NCI-H1092 treated with DMSO at 0.1 percent for 48 hours (cell line): Measurements from ENCODE around the gene CCDC70.

Source experiments
- DNase-seq: peaks from one replicate; lab custom pipeline; 2025; lab: John Stamatoyannopoulos, UW

CCDC70 gene

DNA sequence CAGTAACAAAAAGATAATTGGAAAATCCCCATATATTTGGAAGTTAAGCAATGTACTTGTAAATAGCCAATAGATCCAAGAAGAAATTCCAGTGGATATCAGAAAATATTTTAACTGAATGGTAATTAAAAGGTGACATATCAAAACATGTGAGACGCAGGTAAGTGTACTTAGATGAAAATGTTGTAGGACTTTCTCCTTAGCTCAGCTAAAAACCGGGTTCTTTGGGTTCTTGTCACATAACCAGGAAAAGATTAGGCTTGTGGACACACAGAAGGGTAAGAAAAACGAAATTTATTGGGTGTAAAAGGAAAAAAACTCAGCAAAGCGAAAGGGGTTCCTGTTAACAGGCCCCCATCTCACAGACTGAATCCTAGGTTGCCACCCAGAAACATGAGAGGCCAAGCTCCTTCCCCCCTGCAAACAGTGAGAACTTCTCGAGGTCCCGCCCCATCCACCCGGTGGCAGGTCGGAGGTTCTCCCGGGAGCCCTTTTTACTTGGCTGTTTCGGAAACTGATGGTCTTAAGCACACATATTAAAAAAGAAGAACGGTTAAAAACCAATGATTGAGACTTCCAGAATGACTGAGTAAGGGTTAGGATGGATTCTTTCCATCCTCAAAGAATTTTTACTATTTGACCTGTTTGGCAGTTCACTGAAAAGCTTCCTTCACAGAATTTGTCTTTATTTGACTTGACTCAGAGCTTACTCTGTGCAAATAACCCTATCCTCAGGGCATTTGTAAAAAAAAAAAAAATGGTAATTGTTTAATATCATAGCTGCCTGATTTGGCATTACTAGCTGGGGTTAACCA lies 3.1 kb upstream of the CCDC70 start:
- no peak for DNase-seq

DNA sequence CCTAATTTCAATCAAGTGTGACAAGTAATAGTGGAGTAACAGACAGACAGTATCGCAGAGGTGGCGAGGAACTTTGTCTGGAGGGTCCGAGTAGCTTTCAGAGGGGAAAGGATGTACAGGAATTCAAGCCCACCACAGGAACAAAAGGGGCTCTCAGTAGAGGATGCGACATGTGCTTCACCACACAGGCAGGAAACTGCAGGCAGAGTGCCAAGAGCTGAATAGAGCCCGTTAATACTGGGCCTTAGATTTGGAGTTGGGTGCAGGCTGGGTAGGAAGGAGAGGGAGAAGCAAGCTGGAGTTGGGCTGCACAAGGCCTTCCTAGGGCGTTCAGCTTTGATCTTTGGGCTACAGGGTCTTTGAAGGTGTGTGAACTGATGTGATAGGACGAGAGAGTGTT lies 1.2 kb downstream of the CCDC70 start:
- DNase-seq, result no peak

DNA sequence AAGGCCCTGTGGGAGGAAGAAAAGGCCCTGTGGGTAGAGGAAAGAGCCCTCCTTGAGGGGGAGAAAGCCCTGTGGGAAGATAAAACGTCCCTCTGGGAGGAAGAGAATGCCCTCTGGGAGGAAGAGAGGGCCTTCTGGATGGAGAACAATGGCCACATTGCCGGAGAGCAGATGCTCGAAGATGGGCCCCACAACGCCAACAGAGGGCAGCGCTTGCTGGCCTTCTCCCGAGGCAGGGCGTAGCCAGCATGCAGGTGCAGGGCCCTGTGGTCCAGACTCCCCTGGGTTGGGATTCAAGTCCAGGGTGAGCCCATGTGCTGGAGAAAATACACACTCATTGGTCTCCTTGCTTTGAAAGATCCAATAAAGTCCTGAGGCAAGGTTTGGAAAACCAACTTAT lies 4.1 kb downstream of the CCDC70 start:
- no peak for DNase-seq

DNA sequence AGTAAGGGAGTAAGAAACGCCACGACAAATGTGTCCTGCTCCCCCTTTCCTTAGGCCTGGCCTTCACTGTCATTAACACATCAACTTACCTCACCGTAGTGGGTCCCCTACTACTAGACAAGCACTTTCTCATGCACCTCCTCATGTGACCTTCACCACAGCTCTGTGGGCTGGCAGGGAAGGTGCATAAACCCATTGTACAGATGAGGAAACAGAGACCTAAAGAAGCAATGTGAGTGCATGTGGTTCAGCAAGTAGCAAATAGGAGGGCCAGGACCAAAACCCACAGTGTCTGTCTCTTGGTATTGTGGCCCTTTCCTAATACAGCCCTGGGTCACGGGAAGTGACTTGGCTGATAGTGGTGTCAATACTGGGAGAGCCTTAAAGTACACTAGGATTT lies 5.3 kb downstream of the CCDC70 start:
- DNase-seq, result no peak

DNA sequence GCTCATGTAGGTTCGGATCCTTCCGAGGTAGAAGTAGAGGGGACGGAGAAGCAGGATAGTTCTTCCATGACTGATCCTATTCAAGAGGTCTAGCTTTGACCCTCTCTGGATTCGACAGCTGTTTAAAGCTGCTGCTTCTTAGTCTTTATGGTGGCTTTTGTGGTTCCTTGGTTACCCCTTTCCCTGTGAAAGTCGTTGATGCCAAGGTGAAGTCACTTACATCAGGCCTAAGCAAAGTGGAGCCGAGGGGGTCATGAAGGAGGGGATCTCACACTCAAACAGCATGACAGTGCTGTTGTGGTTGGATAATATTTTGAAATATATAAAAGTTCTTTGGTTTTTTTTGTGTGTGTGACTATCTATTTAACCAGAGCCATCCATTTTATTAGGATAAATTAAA lies 8.1 kb downstream of the CCDC70 start:
- DNase-seq, result no peak

DNA sequence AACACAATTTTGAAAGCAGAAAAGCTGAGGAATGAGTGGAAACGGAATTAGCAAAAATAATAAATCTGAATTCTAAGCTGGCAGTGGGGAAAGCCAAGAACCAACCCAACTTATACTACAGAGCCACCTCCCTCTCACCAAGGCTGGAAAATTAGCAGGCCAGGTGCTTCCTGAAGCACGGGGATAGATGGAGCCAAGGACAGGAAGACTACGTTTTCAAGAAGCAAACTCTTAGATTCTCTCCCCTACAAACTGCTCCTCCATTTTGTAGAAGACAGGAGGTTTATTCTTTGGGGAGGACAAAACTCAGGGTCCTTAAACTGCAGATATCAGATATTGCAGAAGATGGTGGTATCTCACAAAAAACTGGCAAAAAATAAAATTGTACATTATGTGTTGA lies 8.8 kb downstream of the CCDC70 start:
- no peak for DNase-seq

DNA sequence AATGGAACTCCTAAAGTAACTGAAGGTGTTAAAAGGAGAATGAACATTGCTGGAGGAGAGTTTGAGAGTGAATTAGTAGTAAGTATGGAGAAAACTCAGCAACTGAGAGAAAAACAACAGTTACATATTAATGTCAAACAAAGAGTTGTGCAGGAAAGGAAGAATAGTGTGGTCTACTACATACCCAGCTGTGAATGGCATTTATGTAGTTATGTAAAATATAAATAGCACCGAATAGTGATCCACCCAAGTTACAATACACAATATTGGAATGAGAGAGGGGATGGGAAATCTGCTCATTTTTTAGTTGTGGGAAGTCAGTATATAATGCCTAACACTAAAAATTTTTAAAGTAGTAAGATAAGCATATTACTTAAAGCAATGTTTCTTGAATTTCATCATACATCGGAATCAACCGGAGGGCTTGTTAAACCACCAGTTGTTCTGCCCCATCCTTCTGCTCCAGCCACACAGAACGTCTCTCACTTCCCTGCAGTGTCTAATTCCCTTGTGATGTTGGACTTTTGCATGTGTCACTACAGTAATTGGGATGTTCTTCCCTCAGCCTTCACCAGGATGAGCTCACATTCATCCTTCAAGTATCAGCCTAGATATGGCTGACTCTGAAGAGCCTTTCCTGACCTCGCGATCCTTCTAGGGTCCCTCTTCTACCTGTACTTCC lies 11.5 kb downstream of the CCDC70 start:
- no peak for DNase-seq

DNA sequence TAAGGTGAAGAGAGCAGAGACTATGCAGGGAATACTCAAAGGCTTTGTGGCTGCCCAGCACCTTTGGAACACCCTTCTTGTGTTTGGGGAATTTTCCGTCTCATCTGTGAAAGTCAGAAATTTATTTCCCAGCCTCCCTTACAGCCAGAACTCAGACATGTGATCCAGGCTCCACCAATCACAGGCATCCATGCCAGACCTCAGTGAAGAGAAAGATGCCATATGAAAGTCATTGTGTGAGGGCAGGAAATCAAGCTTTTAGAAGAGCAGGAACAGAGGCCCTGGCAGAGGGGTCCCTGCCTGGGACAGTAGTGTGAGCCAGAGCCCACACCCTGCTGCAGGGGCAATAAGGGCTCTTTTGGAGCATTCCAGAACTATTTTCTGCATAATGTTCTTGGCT lies 12.1 kb downstream of the CCDC70 start:
- DNase-seq, result no peak

DNA sequence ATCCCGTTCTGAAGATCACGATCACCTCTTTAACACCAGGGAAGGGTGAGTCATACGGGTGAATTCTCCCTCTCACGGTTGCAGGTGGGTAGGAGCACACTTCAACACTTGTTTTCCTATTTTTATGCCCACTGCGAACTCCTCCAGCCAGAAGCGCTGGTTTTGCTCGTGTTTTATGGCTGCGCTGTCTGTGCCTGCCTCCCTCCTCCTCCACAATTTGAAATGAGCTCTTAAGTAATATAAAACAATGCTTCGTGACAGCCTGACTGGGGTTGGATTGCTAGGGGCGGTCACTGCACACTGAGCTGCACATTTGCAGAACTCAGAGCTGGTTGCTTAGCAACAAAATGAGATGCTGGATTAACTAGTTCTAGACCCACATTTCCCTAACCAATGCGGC lies 12.9 kb downstream of the CCDC70 start:
- DNase-seq, result no peak

DNA sequence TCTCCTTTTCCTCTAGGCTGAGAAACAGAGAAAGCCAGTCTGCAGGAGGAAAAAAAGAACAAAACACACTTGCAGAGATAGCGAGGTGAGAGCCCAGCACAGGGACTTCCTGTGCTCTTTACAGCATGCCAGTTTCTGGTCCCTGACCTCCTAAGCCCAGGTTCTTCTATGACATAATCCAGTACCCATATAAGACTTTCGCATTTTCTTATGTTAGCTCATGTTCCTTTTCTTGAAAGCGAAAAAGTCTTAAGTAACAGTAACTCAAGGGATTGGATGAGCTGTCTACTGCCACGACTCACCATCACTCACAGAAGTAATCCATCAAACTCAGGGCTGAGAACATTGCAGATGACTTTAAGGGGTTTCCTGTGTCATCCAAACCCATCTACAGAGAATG lies 17.4 kb downstream of the CCDC70 start:
- DNase-seq, result no peak

DNA sequence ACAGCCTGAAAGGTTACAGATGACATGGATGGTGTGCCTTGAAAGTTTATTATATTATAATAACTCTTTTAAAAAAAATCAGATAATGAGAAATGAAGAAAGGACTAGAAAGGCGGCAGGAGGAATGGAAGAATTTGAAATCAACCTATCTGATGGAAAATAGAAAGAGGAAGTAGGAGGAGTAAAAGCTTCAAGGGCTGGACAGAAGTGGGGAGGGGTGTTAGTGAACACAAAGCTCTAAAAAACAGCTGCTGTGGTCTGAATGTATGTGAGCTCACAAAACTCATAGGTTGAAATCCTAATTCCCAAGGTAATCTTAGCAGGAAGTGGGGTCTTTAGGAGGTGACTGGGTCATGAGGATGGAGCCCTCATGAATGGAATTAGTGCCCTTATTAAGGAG lies 19.5 kb downstream of the CCDC70 start:
- no peak for DNase-seq

DNA sequence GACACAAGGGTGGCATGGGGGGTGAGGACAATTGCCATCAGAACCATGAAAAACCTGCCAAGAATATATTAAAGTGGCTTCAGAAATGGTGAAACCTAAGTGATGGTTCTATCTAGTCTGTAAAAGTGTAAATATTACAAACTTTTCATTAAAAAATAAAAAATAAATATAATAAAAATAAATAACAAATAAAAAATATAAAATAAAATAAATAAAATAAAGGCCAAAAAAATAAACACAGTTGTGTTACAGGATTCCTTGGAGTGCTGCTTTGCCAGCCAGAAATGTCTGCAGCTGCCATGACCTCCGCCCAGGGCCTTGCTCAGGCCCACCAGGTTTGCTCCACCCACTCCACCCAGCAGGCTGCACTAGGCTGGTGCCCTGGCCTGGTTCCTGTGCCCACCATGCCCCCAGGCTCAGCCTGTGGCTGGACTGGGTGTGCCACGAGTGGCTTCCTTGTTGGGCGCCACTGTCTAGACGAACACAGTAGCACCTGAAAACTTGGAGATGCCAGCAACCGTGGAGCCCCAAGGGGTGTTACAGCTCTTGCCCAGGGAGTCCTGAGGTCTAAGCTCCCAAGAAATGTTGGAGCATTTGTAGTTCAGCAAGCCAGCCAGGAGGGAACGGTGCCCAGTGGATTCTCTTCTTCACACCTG lies 20.9 kb downstream of the CCDC70 start:
- DNase-seq, result no peak

DNA sequence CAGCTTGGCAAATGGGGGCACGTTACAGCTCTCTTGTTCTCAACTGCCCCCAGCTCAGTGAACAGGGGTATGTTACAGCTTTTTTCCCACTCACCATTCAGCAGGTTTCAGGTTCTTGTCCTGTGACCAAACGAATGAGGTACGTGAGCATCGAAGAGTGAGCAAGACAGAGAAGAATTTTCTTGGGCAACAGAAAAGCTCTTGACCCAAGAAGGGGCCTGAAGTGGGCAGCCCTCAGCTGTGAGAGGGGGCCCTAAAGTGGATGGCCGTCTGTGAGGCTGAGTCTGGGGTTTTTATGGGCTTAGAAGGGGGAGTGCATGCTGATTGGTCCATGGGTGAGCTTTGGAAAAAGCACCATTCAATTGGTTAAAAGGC lies 21.4 kb downstream of the CCDC70 start:
- no peak for DNase-seq

DNA sequence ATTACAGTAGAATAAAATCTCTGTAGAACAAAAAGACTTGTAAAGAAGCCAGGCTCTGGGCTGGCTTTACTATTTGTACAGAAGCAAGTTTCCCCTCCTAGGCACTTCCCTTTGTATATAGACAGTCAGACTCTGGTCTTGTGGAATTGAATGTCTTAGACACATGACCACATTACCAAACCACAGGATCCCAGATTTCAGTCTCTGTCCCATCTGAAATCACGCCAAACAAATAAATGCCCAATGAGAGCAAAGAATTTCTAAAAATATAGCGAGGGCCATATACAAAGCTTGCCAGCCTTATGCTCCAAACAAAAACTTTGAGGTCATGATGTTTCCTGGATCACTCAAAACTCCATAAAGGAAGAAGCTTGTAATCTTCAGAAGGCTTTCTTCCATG lies 23.9 kb downstream of the CCDC70 start:
- no peak for DNase-seq

DNA sequence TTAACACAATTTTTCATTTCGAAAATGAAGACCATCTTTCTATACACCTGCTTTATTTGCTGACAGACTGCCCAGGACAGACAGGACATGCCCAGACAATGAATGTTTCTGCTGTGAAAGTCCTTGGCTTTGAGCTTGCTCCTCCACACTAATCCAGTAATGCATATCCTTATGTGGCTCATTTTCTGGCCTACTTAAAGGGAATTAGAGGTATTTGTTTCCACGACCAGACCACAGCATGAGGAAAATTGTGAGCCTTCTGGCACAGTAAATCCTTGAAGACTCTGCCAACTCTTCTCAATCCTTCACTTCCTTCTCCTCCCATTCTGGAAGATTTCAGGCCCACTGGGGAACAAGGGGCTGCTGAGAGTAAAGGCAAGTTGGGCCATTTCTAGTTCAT lies 25.7 kb downstream of the CCDC70 start:
- no peak for DNase-seq

DNA sequence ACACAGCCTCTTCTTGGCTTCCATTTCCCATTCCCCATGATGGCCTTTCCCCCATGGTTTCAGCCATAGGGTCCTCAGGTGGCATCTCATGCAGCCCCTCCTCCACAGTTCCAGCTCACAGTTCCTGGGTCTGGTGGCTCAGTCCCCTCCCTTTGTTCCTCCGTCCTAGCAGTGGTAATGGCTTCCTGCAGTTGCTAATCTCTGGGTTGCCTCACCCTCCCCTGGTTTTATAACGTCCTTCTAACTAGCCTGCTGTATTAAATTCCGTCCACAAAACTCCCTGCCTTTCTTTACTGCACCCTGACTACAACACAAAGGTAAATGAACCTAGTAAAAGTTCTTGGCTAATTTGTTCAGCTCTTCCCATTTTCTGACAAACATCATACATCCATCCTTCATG lies 30.9 kb downstream of the CCDC70 start:
- no peak for DNase-seq

DNA sequence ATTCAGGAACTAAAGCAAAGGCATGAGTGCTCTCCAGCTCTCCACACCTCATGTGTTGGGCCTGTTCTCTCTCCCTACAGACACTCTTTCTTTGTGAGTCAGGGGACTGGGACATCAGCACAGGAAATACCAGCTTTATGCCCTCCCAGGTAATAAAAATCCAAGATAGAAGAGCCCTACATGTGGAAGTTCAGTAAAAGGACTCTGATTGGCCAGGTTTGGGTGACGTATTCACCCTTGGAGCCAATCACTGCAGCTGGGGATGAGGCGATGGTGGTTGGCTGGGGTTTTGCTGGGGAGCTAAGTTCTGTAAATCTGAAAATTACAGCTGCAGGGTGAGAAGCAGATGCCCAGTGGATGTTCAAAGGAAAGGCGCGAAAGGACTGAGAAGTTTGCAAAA lies 32.5 kb downstream of the CCDC70 start:
- no peak for DNase-seq

DNA sequence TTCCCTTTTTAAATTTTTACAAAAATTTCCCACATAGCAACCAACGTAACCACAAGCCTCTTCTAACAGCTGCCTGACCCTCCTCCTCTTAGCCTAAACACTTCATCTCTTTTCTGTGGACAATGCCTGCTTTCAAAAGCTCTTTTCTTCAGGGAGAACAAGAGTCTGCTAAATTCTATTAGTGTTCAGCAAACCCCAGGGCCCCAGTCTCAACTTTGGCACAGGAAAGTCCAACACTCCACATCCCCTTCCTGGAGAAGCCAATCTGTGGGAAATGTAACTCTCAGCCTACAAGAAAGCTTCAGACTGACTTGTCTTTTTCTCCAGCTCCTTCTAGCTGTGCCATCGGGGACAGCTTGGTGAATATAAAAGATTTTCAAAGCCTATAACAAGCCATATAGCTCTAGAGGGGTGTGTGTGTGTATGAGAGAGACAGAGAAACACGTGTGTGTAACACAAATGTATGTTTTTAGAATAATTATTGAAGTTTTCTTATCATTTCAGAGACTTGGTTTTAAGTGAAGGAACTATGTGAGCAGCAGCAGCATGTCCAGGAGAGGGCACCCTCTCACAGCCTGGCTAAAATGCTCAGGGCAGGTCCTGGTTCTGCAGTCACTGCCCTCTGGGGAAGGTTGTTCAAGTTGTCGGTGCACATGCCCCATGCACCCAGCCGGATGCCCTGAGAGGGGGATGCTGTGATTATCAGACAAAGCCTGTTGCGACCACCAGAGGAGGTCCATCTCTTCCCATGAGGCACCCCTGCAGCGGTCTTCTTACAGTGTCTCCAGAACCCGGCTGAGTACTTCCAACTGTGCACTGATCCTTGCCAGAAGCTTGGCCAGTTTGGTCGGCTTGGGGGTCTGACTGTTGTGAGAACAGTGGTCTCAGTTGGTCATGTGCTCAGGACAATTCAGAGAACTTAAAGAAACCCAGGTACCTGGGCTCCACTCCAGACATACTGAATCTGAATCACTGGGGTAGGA lies 34.4 kb downstream of the CCDC70 start:
- DNase-seq, result peak; percentile 11

DNA sequence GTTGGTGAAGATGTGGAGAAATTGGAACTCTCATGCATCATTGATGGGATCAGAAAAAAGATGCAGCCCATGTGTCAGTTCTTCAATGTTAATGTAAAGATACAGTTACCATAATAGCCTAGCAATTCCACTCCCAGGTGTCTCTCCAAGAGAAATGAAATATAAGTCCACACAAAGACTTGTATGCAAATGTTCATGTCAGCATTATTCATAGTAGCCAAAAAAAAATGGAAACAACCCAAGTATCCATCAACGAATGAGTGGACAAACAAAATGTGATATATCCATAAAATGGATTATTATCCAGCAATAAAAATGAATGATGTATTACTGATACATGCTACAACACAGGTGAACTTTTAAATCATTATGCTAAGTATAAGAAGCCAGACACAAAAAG lies 38.7 kb downstream of the CCDC70 start:
- no peak for DNase-seq

DNA sequence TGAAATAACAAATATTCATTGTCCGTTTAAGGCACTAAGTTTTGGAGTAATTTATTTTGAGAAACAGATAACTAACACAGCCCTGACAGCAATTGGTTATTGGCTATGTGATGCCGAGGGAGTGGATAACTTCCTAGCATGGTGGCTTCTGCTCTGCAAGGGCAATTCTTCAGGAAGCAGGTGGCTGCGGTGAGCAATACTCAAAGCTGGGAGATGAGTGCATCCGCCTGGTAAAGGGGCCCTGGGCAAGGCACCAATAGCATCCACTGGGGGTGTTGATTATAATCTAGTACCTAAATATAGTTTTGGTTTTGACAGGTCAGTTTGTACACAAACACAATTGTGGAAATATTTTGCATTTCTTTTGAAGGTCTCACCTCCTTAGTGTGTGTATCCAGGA lies 41.0 kb downstream of the CCDC70 start:
- no peak for DNase-seq

DNA sequence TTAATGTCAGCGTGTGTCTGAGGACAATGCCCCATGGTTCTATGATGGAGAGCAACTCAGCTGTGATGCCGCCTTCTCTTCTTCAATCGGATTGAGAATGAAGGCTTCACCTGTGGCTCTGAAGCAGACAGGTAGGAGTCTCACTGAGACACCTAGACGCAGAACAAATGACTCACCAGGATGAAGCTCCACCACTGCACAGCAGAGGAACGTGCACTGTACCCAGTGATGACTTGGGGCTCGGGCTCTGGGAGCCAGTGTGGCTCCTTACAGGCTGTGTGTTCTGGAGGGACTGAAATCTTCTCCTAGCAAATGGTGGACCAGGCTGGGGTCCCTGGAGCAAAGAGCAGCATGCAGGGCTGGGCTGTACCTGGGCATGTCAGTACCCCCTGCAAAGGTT lies 44.0 kb downstream of the CCDC70 start:
- DNase-seq, result no peak

DNA sequence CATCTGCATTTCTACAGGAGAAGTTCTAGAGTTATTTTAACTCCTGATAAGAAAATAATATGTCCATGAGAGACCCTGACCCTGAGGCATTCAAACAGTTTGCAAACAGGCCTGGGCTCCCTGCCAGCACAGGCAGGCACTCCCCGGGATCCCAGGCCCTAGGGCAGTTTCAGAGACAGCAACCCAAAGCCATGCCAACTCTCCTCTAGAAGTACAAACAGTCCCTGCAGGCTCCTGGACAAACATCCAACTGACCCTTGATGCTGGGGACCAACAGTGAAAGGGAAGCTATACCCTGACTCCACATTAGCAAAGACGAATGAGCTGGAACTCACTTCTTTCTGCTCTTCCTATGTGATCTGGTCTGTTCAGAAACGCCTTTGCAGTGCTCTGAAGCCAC lies 44.8 kb downstream of the CCDC70 start:
- peak; percentile 40 for DNase-seq
